Esophagus squamous epithelium (tissue), 5 donors: Measurements from ENCODE around the gene C1QTNF6. TPM values are rescaled to one million over a fixed set of nuclear protein-coding genes. Genes with fewer than 3 reads are reported as not detected.
A peak's percentile ranks its signal among the peaks of the same experiment; 100 is the strongest.

Experiments
- DNase-seq: peaks from one replicate; lab custom pipeline; 2025; lab: John Stamatoyannopoulos, UW
- H3K27ac ChIP-seq, 4 donors: fragments of 200-600 bp; sonication (generic); one replicate each; pipeline ENCODE4 v1.5.1; 2016 to 2019; ENCODE audit warnings: mild to moderate bottlenecking in 1 of 4
- H3K27me3 ChIP-seq, 4 donors: fragments of 200-600 bp; sonication (generic); 1 replicate in 3 of 4; 2 replicates in 1 of 4; pipeline versions ENCODE4 v1.5.1 to v1.6.0; 2017 to 2021; ENCODE audit warnings: antibody characterized with exemption in 1 of 4
- H3K36me3 ChIP-seq, 3 donors: fragments of 200-600 bp; sonication (generic); one replicate each; pipeline ENCODE4 v1.5.1; 2016 to 2019
- H3K4me1 ChIP-seq, 3 donors: fragments of 200-600 bp; sonication (generic); one replicate each; pipeline ENCODE4 v1.5.1; 2017 to 2019
- H3K4me3 ChIP-seq, 4 donors: fragments of 200-600 bp; sonication (generic); 1 replicate in 3 of 4; 2 replicates in 1 of 4; pipeline ENCODE4 v1.5.1; 2016 to 2019; ENCODE audit warnings: mild to moderate bottlenecking in 2 of 4, moderate library complexity in 1 of 4
- H3K9me3 ChIP-seq, 3 donors: fragments of 200-600 bp; sonication (generic); one replicate each; pipeline ENCODE4 v1.5.1; 2016 to 2019
- POLR2A ChIP-seq, 4 donors: fragments of 450-650 bp; IDR thresholded peaks; one replicate each; pipeline ENCODE4 v1.6.1; 2017; ENCODE audit warnings: antibody characterized with exemption in 4 of 4, mild to moderate bottlenecking in 4 of 4, moderate library complexity in 3 of 4
- WGBS, 2 donors: methylation state at CpG; one replicate each; pipeline ENCODE4 v1.1.5; 2018; 5-methylcytosine and 5-hydroxymethylcytosine counted together
- intact Hi-C: fragments of 100-400 bp; cut with DNase I; formaldehyde crosslinking; loops from one replicate; pipeline ENCODE4 v1.15.0; 2022
- total RNA-seq, 4 donors: library from RNA; depleted of rRNA; stranded (reverse); fragments of >200 nt; gene quantifications; one replicate each; pipeline ENCODE4 v1.1.0, GENCODE V29; 2016
- TF ChIP-seq, protein P1 (sequence below), 6 experiments: fragments of 450-650 bp in 4 of 6; fragments of 200-600 bp in 2 of 6; sonication (generic) in 2 of 6; IDR thresholded peaks; one replicate each; pipeline ENCODE4 v1.5.1; 2016 to 2019; ENCODE audit warnings: antibody characterized with exemption in 6 of 6, mild to moderate bottlenecking in 4 of 6, moderate library complexity in 4 of 6
- donor health status: DM: yes; HTN: yes; CAD: no.

C1QTNF6 gene
- total RNA-seq, 4 donors from 2014 or later = 1.1 to 1.7 (median 1.4) TPM

DNA sequence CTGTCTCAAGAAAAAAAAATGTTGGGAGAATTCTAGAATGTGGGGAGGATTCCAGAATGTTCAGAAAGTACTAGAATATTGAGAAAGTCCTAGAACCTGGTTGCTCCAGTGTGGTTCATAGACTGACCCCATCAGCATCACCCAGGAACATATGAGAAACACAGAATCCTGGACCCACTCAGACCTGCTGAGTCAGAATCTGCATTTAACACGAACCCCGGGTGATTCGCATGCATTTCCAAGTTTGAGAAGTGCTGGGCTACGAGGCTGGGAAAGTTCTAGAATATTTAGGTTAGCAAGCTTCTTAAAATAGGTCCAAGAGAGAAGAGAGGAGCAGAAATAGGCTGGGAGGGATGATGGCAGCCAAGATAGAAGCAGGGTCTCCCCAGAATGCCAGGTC is 6.4 kb downstream of the C1QTNF6 start:
- Histone ChIP-seq H3K36me3 (peaks cover 0 to 8% (median 0%) of the 10 kb centered on the region in 3 donors), H3K9me3 (no peaks in the 10 kb centered on the region), H3K27ac (no peak overlapping the region), H3K4me1 (peaks cover 24 to 64% (median 25%) of the 10 kb centered on the region in 3 donors), H3K4me3 (no peak overlapping the region), H3K27me3 (peaks cover 0 to 10% (median 0%) of the 10 kb centered on the region in 4 donors)
- 64 to 76% methylated on average over 4 of the region's 4 CpGs for WGBS, 2 donors
- intact Hi-C loops = no loop called here
- DNase-seq = no peak
- TF ChIP-seq, protein P1, sequence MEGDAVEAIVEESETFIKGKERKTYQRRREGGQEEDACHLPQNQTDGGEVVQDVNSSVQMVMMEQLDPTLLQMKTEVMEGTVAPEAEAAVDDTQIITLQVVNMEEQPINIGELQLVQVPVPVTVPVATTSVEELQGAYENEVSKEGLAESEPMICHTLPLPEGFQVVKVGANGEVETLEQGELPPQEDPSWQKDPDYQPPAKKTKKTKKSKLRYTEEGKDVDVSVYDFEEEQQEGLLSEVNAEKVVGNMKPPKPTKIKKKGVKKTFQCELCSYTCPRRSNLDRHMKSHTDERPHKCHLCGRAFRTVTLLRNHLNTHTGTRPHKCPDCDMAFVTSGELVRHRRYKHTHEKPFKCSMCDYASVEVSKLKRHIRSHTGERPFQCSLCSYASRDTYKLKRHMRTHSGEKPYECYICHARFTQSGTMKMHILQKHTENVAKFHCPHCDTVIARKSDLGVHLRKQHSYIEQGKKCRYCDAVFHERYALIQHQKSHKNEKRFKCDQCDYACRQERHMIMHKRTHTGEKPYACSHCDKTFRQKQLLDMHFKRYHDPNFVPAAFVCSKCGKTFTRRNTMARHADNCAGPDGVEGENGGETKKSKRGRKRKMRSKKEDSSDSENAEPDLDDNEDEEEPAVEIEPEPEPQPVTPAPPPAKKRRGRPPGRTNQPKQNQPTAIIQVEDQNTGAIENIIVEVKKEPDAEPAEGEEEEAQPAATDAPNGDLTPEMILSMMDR (IDR thresholded peaks at IDR 0.05) = no peak
- TF ChIP-seq POLR2A (IDR thresholded peaks at IDR 0.05) = no peak

DNA sequence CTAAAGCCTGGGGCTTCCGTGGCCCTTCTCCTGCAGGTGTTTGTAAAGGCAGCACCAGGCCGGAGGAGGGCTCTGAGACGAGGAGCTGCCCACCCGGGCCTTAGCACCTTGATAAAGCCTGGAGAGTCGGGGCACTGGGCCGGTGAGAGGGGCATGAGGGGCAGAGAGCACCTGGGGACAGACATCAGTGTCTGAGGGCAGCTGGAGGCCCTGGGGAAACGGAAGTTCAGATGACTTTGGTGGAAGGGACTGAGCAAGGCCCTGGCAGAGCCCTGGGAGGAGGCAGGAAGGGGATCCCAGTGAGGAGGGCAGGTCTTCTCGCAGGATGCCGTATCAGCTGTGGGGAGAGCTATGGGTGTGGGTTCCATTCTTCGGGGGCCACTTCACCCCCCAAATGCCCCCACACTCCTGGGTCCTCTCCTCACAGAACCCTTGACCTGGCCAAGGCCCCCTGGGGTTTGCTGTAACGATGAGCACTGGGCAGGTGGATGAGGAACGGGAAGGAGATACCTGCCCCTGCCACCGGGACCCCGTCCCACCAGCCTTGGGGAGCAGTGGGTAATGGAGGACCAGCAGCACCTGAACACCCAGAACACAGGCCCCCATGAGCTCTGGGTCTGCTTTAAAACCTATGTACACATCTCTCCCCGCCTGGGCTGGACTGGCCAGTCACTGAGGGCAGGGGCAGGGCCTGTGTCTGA is 7.4 kb downstream of the C1QTNF6 start:
- Histone ChIP-seq H3K9me3 (no peaks in the 10 kb centered on the region), H3K4me1 (peaks cover 29 to 64% (median 35%) of the 10 kb centered on the region in 3 donors), H3K27me3 (peaks cover 0 to 20% (median 0%) of the 10 kb centered on the region in 4 donors), H3K4me3 (no peak overlapping the region), H3K27ac (no peak overlapping the region), H3K36me3 (peaks cover 0 to 8% (median 0%) of the 10 kb centered on the region in 3 donors)
- DNase-seq = no peak
- 72 to 87% methylated on average over 3 to 5 of the region's 15 CpGs for WGBS, 2 donors
- TF ChIP-seq, protein P1 (IDR thresholded peaks at IDR 0.05) = no peak
- TF ChIP-seq POLR2A (IDR thresholded peaks at IDR 0.05) = no peak
- intact Hi-C loops = no loop called here

DNA sequence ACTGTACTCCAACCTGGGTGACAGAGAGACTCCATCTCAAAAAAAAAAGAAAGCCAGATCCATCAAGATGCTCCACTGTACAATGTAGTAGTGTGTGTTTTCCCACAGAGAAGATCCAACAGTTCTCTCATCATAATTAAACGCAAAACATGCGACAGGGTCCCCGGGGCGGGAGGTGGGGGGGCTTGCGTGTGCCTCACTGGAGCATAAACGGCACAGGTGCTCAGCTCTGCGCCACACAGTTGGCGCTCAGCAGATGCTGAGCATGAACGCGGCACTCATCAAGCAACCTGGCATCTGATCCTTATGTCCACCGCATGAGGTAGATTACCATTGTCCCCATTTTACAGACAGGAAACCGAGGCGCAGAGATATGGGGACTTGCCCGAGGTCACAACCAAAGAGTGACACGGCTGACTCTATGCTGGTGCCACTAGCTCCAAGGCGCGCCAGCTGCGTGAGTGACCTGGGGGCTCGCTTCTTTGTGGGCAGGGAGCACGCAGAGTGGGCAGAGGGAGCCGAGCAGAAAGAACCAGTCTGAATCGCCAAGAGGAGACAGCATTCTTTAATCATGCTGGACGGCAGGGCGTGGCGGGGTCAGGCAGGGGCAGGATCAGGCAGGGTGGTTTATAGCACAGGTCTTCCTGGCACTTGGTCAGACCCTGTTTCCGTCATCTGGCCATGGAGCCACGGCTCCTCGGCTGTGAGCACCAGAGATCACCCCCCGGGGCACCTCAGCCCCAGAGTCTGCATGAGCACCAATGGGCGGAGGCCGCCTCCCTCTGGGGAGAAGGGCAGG is 8.2 kb downstream of the C1QTNF6 start:
- peaks cover 31 to 60% (median 35%) of the 10 kb centered on the region in 3 donors for H3K4me1 ChIP-seq
- intact Hi-C loops = no loop called here
- DNase-seq = no peak
- H3K27ac ChIP-seq = peak overlapping the region in 1 of 4 donors; percentile 5
- H3K36me3 ChIP-seq = peaks cover 0 to 8% (median 0%) of the 10 kb centered on the region in 3 donors
- H3K9me3 ChIP-seq = no peaks in the 10 kb centered on the region
- TF ChIP-seq, protein P1 (IDR thresholded peaks at IDR 0.05) = no peak
- no peak for TF ChIP-seq POLR2A (IDR thresholded peaks at IDR 0.05)
- 85 to 88% methylated on average over 9 to 16 of the region's 31 CpGs for WGBS, 2 donors
- no peak overlapping the region for H3K4me3 ChIP-seq
- peaks cover 0 to 27% (median 0%) of the 10 kb centered on the region in 4 donors for H3K27me3 ChIP-seq

DNA sequence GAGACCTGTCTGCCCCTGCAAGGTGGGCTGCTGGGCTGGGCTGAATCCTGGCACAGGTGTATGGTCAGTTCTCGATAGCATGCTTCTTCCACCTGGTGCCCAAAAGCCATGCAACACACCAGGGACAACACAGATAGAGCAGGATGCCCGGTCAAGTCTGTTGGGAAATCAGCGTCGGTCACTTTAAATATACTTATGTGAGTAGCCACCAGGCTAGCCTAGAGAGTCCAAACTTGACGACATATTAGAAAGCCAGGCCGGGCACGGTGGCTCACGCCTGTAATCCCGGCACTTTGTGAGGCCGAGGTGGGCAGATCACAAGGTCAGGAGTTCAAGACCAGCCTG is 8.9 kb downstream of the C1QTNF6 start:
- no peak for DNase-seq
- 80 to 90% methylated on average over 2 to 8 of the region's 10 CpGs for WGBS, 2 donors
- peaks cover 31 to 58% (median 35%) of the 10 kb centered on the region in 3 donors for H3K4me1 ChIP-seq
- H3K27ac ChIP-seq = peak overlapping the region in 2 of 4 donors; percentile 40 to 49
- H3K36me3 ChIP-seq = peaks cover 0 to 8% (median 0%) of the 10 kb centered on the region in 3 donors
- TF ChIP-seq POLR2A (IDR thresholded peaks at IDR 0.05) = no peak
- TF ChIP-seq, protein P1 (IDR thresholded peaks at IDR 0.05) = no peak
- no peak overlapping the region for H3K4me3 ChIP-seq
- H3K27me3 ChIP-seq = peaks cover 0 to 34% (median 0%) of the 10 kb centered on the region in 4 donors
- H3K9me3 ChIP-seq = no peaks in the 10 kb centered on the region
- intact Hi-C loops = no loop called here
